ENCODE results near the gene TENM4.

The TENM4 gene

GRCh38 chr11:79440571-79441460 is at the start of gene TENM4:
Gene TENM4, minus strand, starts transcription at chr11:79441030. Its CDS starts 371,086 bp downstream, at chr11:79069944.
- DNase-seq (ENCODE audit: low read depth in 2 of 2, low spot score in 1 of 2), result no peak

DNA sequence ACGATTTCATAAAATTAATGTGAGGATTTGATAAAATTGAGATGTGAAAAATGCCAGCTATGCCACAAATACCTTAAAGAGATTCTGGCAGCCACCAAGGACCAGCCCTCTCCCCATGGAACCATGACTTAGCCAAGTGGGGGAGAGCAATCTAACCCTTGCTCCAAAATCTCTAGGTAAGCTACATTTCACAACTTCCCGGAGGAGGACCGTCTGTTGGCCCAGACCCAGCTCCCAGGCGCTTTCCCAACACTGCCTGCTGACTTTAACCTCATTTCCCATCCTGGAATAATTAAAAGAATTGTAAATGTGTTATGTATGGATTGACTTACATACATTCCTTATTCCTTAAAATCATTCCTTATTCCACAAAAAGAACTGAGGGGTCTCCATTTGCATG is 47.5 kb upstream of the TENM4 start:
- DNase-seq (ENCODE audit: low read depth in 2 of 2, low spot score in 1 of 2), result no peak

DNA sequence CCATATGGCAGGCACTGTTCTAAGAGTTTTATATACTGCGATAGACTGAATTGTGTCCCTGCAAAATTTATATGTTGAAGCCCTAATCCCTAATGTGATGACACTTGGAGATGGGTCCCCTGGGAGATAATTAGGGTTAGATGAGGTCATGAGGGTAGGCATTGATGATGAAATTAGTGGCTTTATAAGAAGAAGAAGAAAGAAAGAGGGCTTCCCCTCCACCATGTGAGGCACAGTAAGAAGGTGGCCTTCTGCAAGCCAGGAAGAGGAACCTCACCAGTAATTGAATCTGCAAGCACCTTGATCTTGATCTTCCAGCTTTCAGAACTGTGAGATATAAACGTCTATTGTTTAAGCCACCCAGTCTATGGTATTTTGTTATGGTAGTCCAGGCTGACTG is 46.6 kb upstream of the TENM4 start:
- no peak for DNase-seq (ENCODE audit: low read depth in 2 of 2, low spot score in 1 of 2)

DNA sequence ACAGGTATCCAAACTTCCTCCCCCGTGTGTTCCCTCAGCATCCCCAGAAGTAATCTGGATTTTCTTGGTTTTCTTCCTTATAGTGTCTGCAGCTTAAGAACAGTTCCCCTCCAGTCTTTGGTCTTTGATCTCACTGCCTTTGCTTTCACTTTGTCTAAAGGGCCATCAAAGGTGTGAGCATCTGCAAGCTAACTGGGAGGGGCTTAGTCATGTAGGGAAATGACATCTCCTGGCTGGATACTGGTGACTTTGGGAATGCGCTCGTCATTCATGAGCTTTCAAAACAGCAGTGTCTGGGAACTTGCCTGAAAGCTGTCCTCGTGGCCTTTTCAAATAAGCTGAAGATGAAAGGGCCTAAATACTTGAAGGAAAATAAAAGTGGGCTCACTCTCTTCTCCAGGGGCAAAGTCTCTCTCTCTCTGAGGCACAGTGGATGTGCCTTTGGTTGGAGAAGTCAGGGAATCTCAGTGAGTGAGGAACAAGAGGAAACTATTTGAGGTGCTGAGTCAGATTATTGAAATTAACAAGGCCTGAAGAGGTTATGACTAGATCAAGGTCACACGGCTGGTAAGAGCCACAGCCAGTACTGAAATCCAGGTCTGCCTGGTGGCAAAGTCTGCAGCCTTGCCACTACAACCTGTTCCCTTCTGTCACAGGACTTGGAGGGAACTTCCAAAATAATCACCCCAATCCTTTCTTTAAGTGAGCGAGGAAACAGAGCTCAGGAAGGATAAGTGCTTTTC is 45.6 kb upstream of the TENM4 start:
- DNase-seq (ENCODE audit: low read depth in 2 of 2, low spot score in 1 of 2), result no peak

- no peak for DNase-seq (ENCODE audit: low read depth in 2 of 2, low spot score in 1 of 2)
These were observed 44.9 kb upstream of the TENM4 start for GRCh38 chr11:79485694-79486093.

- no peak for DNase-seq (ENCODE audit: low read depth in 2 of 2, low spot score in 1 of 2)
These were observed 44.0 kb upstream of the TENM4 start for GRCh38 chr11:79484872-79485271.

DNA sequence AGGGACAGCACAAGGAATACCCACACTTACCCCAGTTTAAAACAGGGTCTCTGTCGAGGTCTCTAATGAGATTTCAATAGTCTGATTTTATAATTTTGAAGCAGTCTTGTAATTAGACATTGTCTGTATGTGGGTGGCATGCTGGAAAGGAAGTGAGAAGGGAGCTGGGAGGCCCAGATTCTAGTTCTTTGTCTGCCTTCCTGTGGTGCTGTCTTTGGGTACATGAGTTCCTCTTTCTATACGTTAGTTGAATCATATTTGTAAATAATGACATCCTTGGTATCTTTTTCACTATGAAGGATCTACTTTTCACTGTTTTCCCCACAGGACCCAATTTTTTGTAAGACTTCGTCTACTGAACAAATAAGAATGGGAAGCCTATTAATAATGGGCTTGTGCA is 42.0 kb upstream of the TENM4 start:
- no peak for DNase-seq (ENCODE audit: low read depth in 2 of 2, low spot score in 1 of 2)

- DNase-seq (ENCODE audit: low read depth in 2 of 2, low spot score in 1 of 2), result no peak
These were observed 41.0 kb upstream of the TENM4 start for GRCh38 chr11:79481795-79482194.

GRCh38 chr11:79480864-79481263 is 40.0 kb upstream of the TENM4 start:
- DNase-seq (ENCODE audit: low read depth in 2 of 2, low spot score in 1 of 2), result no peak

- DNase-seq (ENCODE audit: low read depth in 2 of 2, low spot score in 1 of 2), result no peak
These were observed 32.1 kb upstream of the TENM4 start for GRCh38 chr11:79472819-79473529.

DNA sequence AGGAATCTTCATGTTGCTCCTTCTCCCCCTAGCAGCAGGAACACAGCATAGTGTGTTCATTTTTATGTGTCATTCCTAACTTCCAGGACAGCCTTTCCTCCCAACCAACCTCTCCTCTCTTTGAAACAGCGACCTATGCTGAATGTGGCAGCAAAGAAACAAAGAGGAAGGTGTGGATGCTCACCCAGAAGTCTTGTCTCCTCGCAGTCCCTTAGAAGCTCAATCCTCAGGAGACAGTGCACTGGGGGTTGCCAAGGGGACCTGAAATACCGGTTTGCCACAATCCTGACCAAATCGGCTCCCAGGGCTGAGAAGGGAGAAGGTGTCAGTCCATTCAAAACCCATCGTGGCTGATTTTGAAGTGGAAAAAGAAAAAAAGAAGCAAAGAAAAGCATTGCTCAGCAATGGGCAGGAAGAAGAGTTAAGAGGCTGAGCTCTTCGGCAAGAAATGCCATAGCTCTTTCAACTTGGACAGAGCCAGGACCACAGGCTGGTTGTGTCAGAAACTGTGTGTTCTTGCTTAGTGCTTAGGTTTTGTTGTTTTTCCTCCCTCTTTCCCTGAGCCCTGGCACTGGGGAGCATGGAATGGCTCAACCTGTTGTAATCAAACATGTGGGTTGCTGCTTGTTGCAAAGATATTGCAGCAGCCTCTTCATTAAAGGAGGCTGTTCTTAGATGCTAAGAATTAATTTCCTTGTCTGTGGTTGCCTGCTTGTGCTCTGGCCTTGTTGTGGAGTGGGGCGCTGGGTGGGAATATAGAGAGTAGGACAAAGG is 30.4 kb upstream of the TENM4 start:
- no peak for DNase-seq (ENCODE audit: low read depth in 2 of 2, low spot score in 1 of 2)

DNA sequence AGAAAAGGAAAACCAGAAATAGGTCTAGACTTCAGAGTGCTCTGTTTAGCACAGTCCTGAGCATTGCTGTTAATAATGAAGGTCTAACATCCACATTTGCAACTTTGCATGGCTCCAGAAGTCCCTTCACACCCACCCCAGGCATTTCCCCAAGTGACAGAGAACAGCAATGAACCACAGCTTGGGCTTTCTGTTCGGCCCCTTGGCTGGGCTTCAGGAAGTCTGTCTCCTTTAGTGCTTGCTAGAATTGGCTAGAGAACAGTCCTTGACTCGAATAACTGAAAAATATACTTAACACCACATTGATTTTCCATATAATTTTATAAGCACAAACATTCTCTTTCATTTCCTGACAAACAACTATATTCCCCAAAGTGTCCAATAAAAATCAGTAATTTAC is 29.3 kb upstream of the TENM4 start:
- DNase-seq (ENCODE audit: low read depth in 2 of 2, low spot score in 1 of 2), result no peak

DNA sequence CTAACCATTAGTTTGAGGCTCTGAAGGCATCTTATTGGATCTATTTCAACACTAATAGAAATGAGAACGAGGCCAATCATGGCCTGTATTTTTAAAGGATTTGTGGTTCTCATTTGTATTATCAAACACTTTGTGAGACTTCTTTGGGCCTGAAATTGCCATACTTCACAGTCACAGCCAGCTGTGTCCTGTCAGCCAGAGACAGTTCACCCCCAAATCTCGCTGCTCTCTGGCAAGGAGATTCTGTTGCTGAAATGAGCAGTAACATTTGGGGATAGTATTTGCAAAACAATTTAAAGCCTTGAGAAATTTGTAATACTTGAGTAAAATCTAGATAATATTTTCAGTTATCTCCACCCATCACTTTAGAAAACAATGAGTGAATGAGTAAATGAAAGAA is 26.9 kb upstream of the TENM4 start:
- DNase-seq (ENCODE audit: low read depth in 2 of 2, low spot score in 1 of 2), result no peak

- DNase-seq (ENCODE audit: low read depth in 2 of 2, low spot score in 1 of 2), result no peak
These were observed 25.6 kb upstream of the TENM4 start for GRCh38 chr11:79466411-79466810.

- no peak for DNase-seq (ENCODE audit: low read depth in 2 of 2, low spot score in 1 of 2)
These were observed 24.3 kb upstream of the TENM4 start for GRCh38 chr11:79465160-79465559.

- DNase-seq (ENCODE audit: low read depth in 2 of 2, low spot score in 1 of 2), result no peak
These were observed 21.1 kb upstream of the TENM4 start for GRCh38 chr11:79461666-79462645.

- no peak for DNase-seq (ENCODE audit: low read depth in 2 of 2, low spot score in 1 of 2)
These were observed 20.3 kb upstream of the TENM4 start for GRCh38 chr11:79461144-79461543.

- no peak for DNase-seq (ENCODE audit: low read depth in 2 of 2, low spot score in 1 of 2)
These were observed 17.9 kb upstream of the TENM4 start for GRCh38 chr11:79458709-79459108.

GRCh38 chr11:79456501-79456900 is 15.7 kb upstream of the TENM4 start:
- no peak for DNase-seq (ENCODE audit: low read depth in 2 of 2, low spot score in 1 of 2)

GRCh38 chr11:79453617-79454016 is 12.8 kb upstream of the TENM4 start:
- DNase-seq (ENCODE audit: low read depth in 2 of 2, low spot score in 1 of 2), result no peak

Measured in stimulated activated CD8-positive, alpha-beta memory T cell treated with anti-CD3 and anti-CD28 coated beads, Interleukin-4, amount 100 ng/mL, for 1 hour (primary cell).